Measurements from ENCODE around the gene TTLL1. TPM values are rescaled to one million over a fixed set of nuclear protein-coding genes. Genes with fewer than 3 reads are reported as not detected.
A peak's percentile ranks its signal among the peaks of the same experiment; 100 is the strongest.

The TTLL1 gene
- polyA plus RNA-seq, 1 experiment = 22.1 TPM

GRCh38 chr22:43038325-43038724 is 50.9 kb downstream of the TTLL1 start:
- no peaks in the 10 kb centered on the region; the same call in 1 of the 2 replicates for H3K36me3 ChIP-seq (ENCODE audit: control insufficient read depth, insufficient read depth, low read length)
- H3K27me3 ChIP-seq (ENCODE audit: control insufficient read depth, insufficient read depth, low read length) = no peaks in the 10 kb centered on the region
- no peak overlapping the region for H3K4me3 ChIP-seq (ENCODE audit: low read depth, low read length)
- TF ChIP-seq, protein P1, sequence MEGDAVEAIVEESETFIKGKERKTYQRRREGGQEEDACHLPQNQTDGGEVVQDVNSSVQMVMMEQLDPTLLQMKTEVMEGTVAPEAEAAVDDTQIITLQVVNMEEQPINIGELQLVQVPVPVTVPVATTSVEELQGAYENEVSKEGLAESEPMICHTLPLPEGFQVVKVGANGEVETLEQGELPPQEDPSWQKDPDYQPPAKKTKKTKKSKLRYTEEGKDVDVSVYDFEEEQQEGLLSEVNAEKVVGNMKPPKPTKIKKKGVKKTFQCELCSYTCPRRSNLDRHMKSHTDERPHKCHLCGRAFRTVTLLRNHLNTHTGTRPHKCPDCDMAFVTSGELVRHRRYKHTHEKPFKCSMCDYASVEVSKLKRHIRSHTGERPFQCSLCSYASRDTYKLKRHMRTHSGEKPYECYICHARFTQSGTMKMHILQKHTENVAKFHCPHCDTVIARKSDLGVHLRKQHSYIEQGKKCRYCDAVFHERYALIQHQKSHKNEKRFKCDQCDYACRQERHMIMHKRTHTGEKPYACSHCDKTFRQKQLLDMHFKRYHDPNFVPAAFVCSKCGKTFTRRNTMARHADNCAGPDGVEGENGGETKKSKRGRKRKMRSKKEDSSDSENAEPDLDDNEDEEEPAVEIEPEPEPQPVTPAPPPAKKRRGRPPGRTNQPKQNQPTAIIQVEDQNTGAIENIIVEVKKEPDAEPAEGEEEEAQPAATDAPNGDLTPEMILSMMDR (IDR thresholded peaks at IDR 0.05; ENCODE audit: insufficient read depth, low read depth, low read length) = no peak
- POLR2A ChIA-PET = no interaction called here
- CTCF ChIA-PET = no interaction called here
- DNase-seq (ENCODE audit: low read depth) = no peak

GRCh38 chr22:43036282-43036829 is 52.8 kb downstream of the TTLL1 start:
- TF ChIP-seq, protein P1 (IDR thresholded peaks at IDR 0.05; ENCODE audit: insufficient read depth, low read depth, low read length) = no peak
- Histone ChIP-seq H3K27me3 (ENCODE audit: control insufficient read depth, insufficient read depth, low read length) (no peaks in the 10 kb centered on the region), H3K36me3 (ENCODE audit: control insufficient read depth, insufficient read depth, low read length) (no peaks in the 10 kb centered on the region; the same call in 1 of the 2 replicates), H3K4me3 (ENCODE audit: low read depth, low read length) (no peak overlapping the region)
- DNase-seq (ENCODE audit: low read depth) = peak; percentile 78
- CTCF ChIA-PET = interaction anchor here (0.6 to 1.0 kb wide), 2 partner anchors 215 to 1607 kb away, joined by 3 read pairs; no protein-coding TSS in a partner anchor
- POLR2A ChIA-PET = no interaction called here

GRCh38 chr22:43035250-43035649 is 53.9 kb downstream of the TTLL1 start:
- TF ChIP-seq, protein P1 (IDR thresholded peaks at IDR 0.05; ENCODE audit: insufficient read depth, low read depth, low read length) = no peak
- no peak overlapping the region for H3K4me3 ChIP-seq (ENCODE audit: low read depth, low read length)
- H3K36me3 ChIP-seq (ENCODE audit: control insufficient read depth, insufficient read depth, low read length) = no peaks in the 10 kb centered on the region
- CTCF ChIA-PET = interaction anchor here (1.8 to 3.6 kb wide), 6 partner anchors 10 to 168 kb away, joined by 6 to 15 read pairs (median 10); no protein-coding TSS in a partner anchor
- DNase-seq (ENCODE audit: low read depth) = no peak
- no peaks in the 10 kb centered on the region for H3K27me3 ChIP-seq (ENCODE audit: control insufficient read depth, insufficient read depth, low read length)
- POLR2A ChIA-PET = no interaction called here

DNA sequence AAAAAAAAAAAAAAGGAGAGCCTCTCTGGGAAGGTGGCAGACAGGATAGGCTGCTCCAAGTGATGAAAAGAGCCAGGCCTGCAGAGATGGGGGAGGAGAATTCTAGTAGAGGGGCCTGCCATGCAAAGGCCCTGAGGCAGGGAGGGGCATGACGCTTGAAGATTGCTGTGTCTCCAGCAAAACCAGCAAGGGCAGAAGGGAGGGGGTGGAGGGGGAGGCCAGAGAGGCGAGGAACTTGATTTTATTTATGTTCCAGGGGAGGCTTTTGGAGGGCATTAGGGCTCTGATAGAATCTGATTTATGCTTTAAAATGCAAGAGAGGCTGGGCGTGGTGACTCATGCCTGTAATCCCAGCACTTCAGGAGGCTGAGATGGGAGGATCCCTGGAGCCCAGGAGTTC is 57.6 kb downstream of the TTLL1 start:
- CTCF ChIA-PET = no interaction called here
- Histone ChIP-seq H3K27me3 (ENCODE audit: control insufficient read depth, insufficient read depth, low read length) (no peaks in the 10 kb centered on the region), H3K4me3 (ENCODE audit: low read depth, low read length) (no peak overlapping the region), H3K36me3 (ENCODE audit: control insufficient read depth, insufficient read depth, low read length) (no peaks in the 10 kb centered on the region)
- no peak for DNase-seq (ENCODE audit: low read depth)
- POLR2A ChIA-PET = no interaction called here
- TF ChIP-seq, protein P1 (IDR thresholded peaks at IDR 0.05; ENCODE audit: insufficient read depth, low read depth, low read length) = no peak

- Histone ChIP-seq H3K27me3 (ENCODE audit: control insufficient read depth, insufficient read depth, low read length) (no peaks in the 10 kb centered on the region), H3K36me3 (ENCODE audit: control insufficient read depth, insufficient read depth, low read length) (no peaks in the 10 kb centered on the region), H3K4me3 (ENCODE audit: low read depth, low read length) (no peak overlapping the region)
- TF ChIP-seq, protein P1 (IDR thresholded peaks at IDR 0.05; ENCODE audit: insufficient read depth, low read depth, low read length) = no peak
- no peak for DNase-seq (ENCODE audit: low read depth)
- CTCF ChIA-PET = no interaction called here
- POLR2A ChIA-PET = no interaction called here
Observed at GRCh38 chr22:43018615-43019014, 70.6 kb downstream of the TTLL1 start.

Measured in BJ (cell line).